DOHH2 (cell line): ENCODE results near the gene CROCC.
"Not testable (repeated sequence)": the region's sequence is repeated elsewhere in the genome, so short reads cannot be mapped to it uniquely, and the experiment has no call there.

Experiments used
- CTCF ChIP-seq: fragments of 200-600 bp; sonication (generic); IDR thresholded peaks from one replicate; pipeline ENCODE4 v1.5.1; 2014; ENCODE audit warnings: antibody characterized with exemption, mild to moderate bottlenecking, low read depth, low read length; ENCODE audit not compliant: poor library complexity, severe bottlenecking
- EZH2phosphoT487 ChIP-seq: fragments of 200-600 bp; sonication (generic); IDR thresholded peaks from 2 replicates; pipeline ENCODE4 v1.6.1; 2017; ENCODE audit warnings: borderline replicate concordance, mild to moderate bottlenecking, antibody characterized with exemption, low read length, moderate library complexity, mixed read lengths

DNA sequence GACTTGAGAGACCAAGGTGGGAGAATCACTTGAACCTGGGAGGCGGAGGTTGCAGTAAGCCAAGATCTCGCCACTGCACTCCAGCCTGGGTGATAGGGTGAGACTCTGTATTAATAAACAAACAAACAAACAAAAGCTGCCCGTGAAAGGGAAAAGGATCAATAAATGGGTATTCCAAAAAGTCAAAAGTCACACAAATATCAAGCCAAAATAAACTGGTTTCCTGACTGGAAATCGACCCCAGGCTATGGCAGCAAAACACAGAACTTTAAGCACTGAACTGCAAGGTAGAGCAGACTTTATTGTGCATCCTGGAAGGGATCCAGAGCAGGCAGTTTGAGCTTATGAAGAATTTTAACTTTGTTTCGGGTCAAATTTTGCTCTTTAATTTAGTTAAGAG lies 37.2 kb upstream of the CROCC start:
- TF ChIP-seq CTCF, EZH2phosphoT487: not testable (repeated sequence)
